AG08396 (cell line): ENCODE data around the gene FAM131B.
"Not testable (repeated sequence)": the region's sequence is repeated elsewhere in the genome, so short reads cannot be mapped to it uniquely, and the experiment has no call there.

Source experiments
- DNase-seq: peaks from one replicate; pipeline ENCODE4 v3.0.0; 2012; ENCODE audit warnings: low spot score, mixed read lengths

FAM131B gene

GRCh38 chr7:143394777-143395176 is 32.3 kb upstream of the FAM131B start:
- DNase-seq: no peak

- no peak for DNase-seq
Observed at GRCh38 chr7:143394068-143394467, 31.6 kb upstream of the FAM131B start.

- no peak for DNase-seq
Observed at GRCh38 chr7:143393267-143394041, 30.9 kb upstream of the FAM131B start.

GRCh38 chr7:143392875-143393266 is 30.4 kb upstream of the FAM131B start:
- DNase-seq: no peak

GRCh38 chr7:143392427-143392826 is 29.9 kb upstream of the FAM131B start:
- DNase-seq: not testable (repeated sequence)

- DNase-seq: peak; percentile 86
Observed at GRCh38 chr7:143391462-143392404, 29.2 kb upstream of the FAM131B start.

- no peak for DNase-seq
Observed at GRCh38 chr7:143390773-143391317, 28.3 kb upstream of the FAM131B start.

- no peak for DNase-seq
Observed at GRCh38 chr7:143390104-143390772, 27.7 kb upstream of the FAM131B start.

GRCh38 chr7:143389316-143390103 is 27.0 kb upstream of the FAM131B start:
- DNase-seq: no peak

GRCh38 chr7:143388491-143389101 is 26.1 kb upstream of the FAM131B start:
- no peak for DNase-seq

- no peak for DNase-seq
Observed at GRCh38 chr7:143388051-143388450, 25.5 kb upstream of the FAM131B start.

GRCh38 chr7:143387156-143387975 is 24.9 kb upstream of the FAM131B start:
- no peak for DNase-seq

GRCh38 chr7:143385891-143386781 is 23.6 kb upstream of the FAM131B start:
- no peak for DNase-seq

- DNase-seq: no peak
Observed at GRCh38 chr7:143384661-143385631, 22.4 kb upstream of the FAM131B start.

GRCh38 chr7:143384148-143384547 is 21.6 kb upstream of the FAM131B start:
- DNase-seq: no peak

- DNase-seq: no peak
Observed at GRCh38 chr7:143383642-143383957, 21.1 kb upstream of the FAM131B start.

GRCh38 chr7:143382791-143383641 is 20.5 kb upstream of the FAM131B start:
- no peak for DNase-seq
